HEK293T (cell line): ENCODE data around the gene MMP24.

Experiments used
- CTCF ChIA-PET: fragments of 350-600 bp; formaldehyde crosslinking; extraction: SDS; loops from one replicate; lab custom pipeline; 2021; ENCODE audit warnings: antibody characterized with exemption, inconsistent platforms; lab: Yijun Ruan, JAX
- POLR2A ChIA-PET: fragments of 350-600 bp; formaldehyde crosslinking; extraction: SDS; loops from one replicate; lab custom pipeline; 2020; ENCODE audit warnings: antibody characterized with exemption, inconsistent platforms; lab: Yijun Ruan, JAX
- DNase-seq: peaks from one replicate; pipeline ENCODE4 v3.0.0; 2012; ENCODE audit warnings: mixed read lengths; ENCODE audit errors: extremely low spot score
- ARNT ChIP-seq: fragments of 450-650 bp; IDR thresholded peaks from 2 replicates; pipeline ENCODE4 v1.6.1; 2017; ENCODE audit warnings: mild to moderate bottlenecking
- BHLHE40 ChIP-seq: fragments of 450-650 bp; IDR thresholded peaks from 2 replicates; pipeline ENCODE4 v1.6.1; 2016; ENCODE audit warnings: mild to moderate bottlenecking, moderate library complexity, borderline replicate concordance
- CTBP1 ChIP-seq: fragments of 450-650 bp; IDR thresholded peaks from 2 replicates; pipeline ENCODE4 v1.6.1; 2016; ENCODE audit warnings: borderline replicate concordance
- ELF4 ChIP-seq: fragments of 450-650 bp; IDR thresholded peaks from 2 replicates; pipeline ENCODE4 v1.6.1; 2017; ENCODE audit warnings: antibody characterized with exemption
- FOXA1 ChIP-seq: fragments of 450-650 bp; IDR thresholded peaks from 2 replicates; pipeline ENCODE4 v1.6.1; 2016; ENCODE audit warnings: mild to moderate bottlenecking
- FOXK2 ChIP-seq: fragments of 450-650 bp; IDR thresholded peaks from 2 replicates; pipeline ENCODE4 v1.6.1; 2016; ENCODE audit warnings: mild to moderate bottlenecking
- FOXM1 ChIP-seq: fragments of 450-650 bp; IDR thresholded peaks from 2 replicates; pipeline ENCODE4 v1.6.1; 2017; ENCODE audit warnings: mild to moderate bottlenecking, borderline replicate concordance
- HDGF ChIP-seq: fragments of 450-650 bp; IDR thresholded peaks from 2 replicates; pipeline ENCODE4 v1.6.1; 2017; ENCODE audit warnings: antibody characterized with exemption, borderline replicate concordance
- L3MBTL2 ChIP-seq: fragments of 450-650 bp; conservative IDR thresholded peaks from 2 replicates; pipeline ENCODE4 v1.6.1; 2016; ENCODE audit warnings: mild to moderate bottlenecking
- LEF1 ChIP-seq: fragments of 450-650 bp; IDR thresholded peaks from 2 replicates; pipeline ENCODE4 v1.6.1; 2017; ENCODE audit warnings: mild to moderate bottlenecking, borderline replicate concordance
- NFRKB ChIP-seq: fragments of 450-650 bp; IDR thresholded peaks from 2 replicates; pipeline ENCODE4 v1.6.1; 2016; ENCODE audit warnings: mild to moderate bottlenecking, moderate library complexity
- SP1 ChIP-seq: fragments of 450-650 bp; IDR thresholded peaks from 2 replicates; pipeline ENCODE4 v1.6.1; 2017
- SUZ12 ChIP-seq: fragments of 450-650 bp; IDR thresholded peaks from 2 replicates; pipeline ENCODE4 v1.6.1; 2016; ENCODE audit warnings: mild to moderate bottlenecking
- TARDBP ChIP-seq: fragments of 450-650 bp; IDR thresholded peaks from 2 replicates; pipeline ENCODE4 v1.6.1; 2016
- ZNF384 ChIP-seq: fragments of 450-650 bp; IDR thresholded peaks from 2 replicates; pipeline ENCODE4 v1.6.1; 2016
- TF ChIP-seq, protein P1 (sequence below): fragments of 450-650 bp; IDR thresholded peaks from 2 replicates; pipeline ENCODE4 v1.6.1; 2016

The MMP24 gene

GRCh38 chr20:35319192-35319870 is 92.8 kb downstream of the MMP24 start:
- ChIA-PET CTCF (interaction anchor here (1.2 to 3.7 kb wide), 4 partner anchors 11 to 15 kb away, joined by 5 to 27 read pairs (median 12); no protein-coding TSS in a partner anchor), POLR2A (interaction anchor here (0.6 to 2.2 kb wide), 3 partner anchors 15 to 136 kb away, joined by 3 to 14 read pairs (median 3); partner anchors contain the start of genes CEP250 and GDF5)
- peak; percentile 87 for DNase-seq
- TF ChIP-seq L3MBTL2 (no peak), LEF1 (no peak), CTBP1 (peak; percentile 95), ARNT (peak; percentile 56; the same call in 1 of the 2 replicates), SUZ12 (no peak), HDGF (no peak), ZNF384 (peak; percentile 74), TARDBP (no peak), FOXM1 (no peak), FOXA1 (peak; percentile 60; the same call in 1 of the 2 replicates), NFRKB (no peak), SP1 (no peak), ELF4 (no peak), FOXK2 (no peak), BHLHE40 (no peak)
- TF ChIP-seq, protein P1, sequence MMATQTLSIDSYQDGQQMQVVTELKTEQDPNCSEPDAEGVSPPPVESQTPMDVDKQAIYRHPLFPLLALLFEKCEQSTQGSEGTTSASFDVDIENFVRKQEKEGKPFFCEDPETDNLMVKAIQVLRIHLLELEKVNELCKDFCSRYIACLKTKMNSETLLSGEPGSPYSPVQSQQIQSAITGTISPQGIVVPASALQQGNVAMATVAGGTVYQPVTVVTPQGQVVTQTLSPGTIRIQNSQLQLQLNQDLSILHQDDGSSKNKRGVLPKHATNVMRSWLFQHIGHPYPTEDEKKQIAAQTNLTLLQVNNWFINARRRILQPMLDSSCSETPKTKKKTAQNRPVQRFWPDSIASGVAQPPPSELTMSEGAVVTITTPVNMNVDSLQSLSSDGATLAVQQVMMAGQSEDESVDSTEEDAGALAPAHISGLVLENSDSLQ = peak; percentile 94

- no peak for DNase-seq
- ChIA-PET CTCF (interaction anchor here (1.1 to 3.7 kb wide), 4 partner anchors 11 to 16 kb away, joined by 5 to 27 read pairs (median 8); no protein-coding TSS in a partner anchor), POLR2A (interaction anchor here (0.6 to 2.2 kb wide), 4 partner anchors 15 to 135 kb away, joined by 3 to 14 read pairs (median 6); partner anchors contain the start of genes CEP250 and GDF5)
- TF ChIP-seq HDGF = no peak
- TF ChIP-seq, protein P1 = peak; percentile 27; the same call in 1 of the 2 replicates
These were observed 93.3 kb downstream of the MMP24 start for GRCh38 chr20:35319871-35320197.

DNA sequence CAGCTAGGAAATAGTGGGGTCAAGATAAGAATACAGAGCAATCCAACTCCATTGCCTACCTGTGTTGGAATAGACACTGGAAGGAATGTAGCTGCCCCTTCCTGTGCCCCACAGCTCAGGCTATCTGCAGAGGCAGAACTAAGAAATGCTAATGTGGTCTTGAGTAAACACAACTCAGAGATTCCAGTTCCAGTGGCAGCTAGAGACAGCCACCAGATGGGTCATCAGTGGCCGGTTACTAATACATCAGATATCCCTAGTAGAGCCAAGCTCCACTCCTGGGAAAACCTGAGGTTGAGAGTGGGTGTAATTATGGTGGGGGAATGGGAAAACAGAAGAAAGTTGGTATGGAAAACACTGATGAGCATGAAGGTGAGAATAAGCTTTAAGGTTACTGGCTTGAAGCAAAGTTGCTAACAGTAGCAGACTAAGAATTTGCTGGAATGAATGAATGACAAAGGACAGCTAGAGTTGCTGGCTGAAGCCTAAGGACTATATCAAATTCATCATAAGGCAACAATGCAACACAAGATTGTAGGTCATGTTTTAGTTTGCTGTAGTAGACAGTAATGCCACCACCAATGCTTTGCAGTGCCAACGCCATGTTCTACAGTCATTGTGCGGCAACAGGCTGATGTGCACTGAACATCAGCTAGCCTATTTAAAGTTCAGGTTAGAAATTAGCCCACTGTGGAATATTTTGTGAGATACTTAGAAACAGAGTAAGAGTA is 94.1 kb downstream of the MMP24 start:
- ChIA-PET POLR2A (interaction anchor here (0.7 to 1.5 kb wide), 4 partner anchors 15 to 496 kb away, joined by 3 to 8 read pairs (median 4); partner anchors contain the start of genes CEP250 and UQCC1), CTCF (interaction anchor here (0.6 to 3.7 kb wide), 4 partner anchors 10 to 224 kb away, joined by 8 to 27 read pairs (median 10); no protein-coding TSS in a partner anchor)
- TF ChIP-seq NFRKB = no peak
- TF ChIP-seq, protein P1 = no peak
- no peak for TF ChIP-seq ELF4
- TF ChIP-seq TARDBP = no peak
- TF ChIP-seq FOXK2 = no peak
- TF ChIP-seq BHLHE40 = no peak
- no peak for TF ChIP-seq FOXA1
- TF ChIP-seq SP1 = no peak
- TF ChIP-seq ARNT = no peak
- DNase-seq = no peak

DNA sequence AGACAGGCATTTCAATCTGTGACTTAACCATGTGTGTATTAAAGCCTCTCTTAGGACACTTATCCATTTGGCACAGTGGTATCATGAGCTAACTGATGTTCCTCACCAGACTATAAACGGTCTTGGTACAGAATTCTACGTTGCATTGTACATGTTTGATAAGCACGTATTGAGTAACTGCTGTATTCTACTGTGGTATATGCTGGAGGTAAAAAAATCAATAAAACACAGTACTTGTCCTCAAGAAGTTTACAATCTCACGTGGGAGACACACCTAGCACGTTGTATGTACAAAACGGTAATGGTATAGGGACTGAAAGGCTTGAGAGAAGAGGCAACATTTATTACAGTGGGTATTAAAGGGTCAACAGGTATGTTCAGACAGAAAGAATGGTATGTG is 98.9 kb downstream of the MMP24 start:
- TF ChIP-seq TARDBP (no peak), FOXM1 (no peak), FOXA1 (no peak), L3MBTL2 (no peak), FOXK2 (no peak)
- TF ChIP-seq, protein P1 = no peak
- no peak for DNase-seq
- ChIA-PET CTCF (interaction anchor here (0.7 kb wide), 1 partner anchor 1013 kb away, joined by 3 read pairs; no protein-coding TSS in a partner anchor), POLR2A (no interaction called here)

DNA sequence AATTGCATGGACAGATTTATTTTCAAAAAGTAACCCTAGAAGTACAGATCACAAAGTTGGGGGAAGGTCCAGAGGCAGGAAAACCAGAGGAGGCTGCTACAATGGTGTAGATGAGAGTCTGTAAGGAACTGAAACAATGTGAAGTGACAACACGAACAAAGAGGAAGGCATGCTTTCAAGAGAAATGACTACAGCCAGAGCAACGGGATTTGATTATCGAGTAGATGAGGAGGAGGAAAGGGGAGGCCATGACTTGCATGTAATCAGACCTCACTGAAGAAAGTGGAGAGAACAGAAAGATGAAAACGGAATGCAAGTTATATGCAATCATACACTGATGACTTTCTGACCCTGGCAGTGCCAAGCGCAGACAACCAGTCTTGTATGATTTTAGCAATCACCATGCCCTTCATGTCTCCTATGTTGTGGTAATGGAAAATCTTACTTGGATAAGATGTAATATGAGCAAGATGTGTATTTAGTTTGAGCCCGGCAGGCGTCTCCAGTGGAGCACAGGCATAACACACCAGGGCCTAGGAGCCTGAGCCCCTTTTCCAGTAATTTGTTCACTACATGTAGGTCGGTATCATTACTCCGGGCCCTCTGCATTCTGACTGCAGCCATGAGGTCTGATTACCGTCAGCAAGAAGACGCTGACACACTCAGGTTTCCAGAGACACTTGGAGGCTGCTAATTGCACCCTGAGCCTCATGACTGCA is 99.7 kb downstream of the MMP24 start:
- CTCF ChIA-PET = interaction anchor here (0.7 kb wide), 1 partner anchor 1014 kb away, joined by 3 read pairs; no protein-coding TSS in a partner anchor
- TF ChIP-seq, protein P1 = no peak
- TF ChIP-seq FOXM1 = no peak
- no peak for TF ChIP-seq FOXA1
- TF ChIP-seq HDGF = no peak
- no peak for TF ChIP-seq SP1
- no peak for TF ChIP-seq TARDBP
- no peak for TF ChIP-seq BHLHE40
- TF ChIP-seq L3MBTL2 = no peak
- no peak for DNase-seq
- POLR2A ChIA-PET = interaction anchor here (1.6 kb wide), 1 partner anchor 21 kb away, joined by 8 read pairs; no protein-coding TSS in a partner anchor
